Sigmoid colon (tissue), 7 donors: Measurements from ENCODE around the gene SAMD7. TPM values are rescaled to one million over a fixed set of nuclear protein-coding genes. Genes with fewer than 3 reads are reported as not detected.

Experiments used
- DNase-seq: peaks from one replicate; pipeline ENCODE4 v3.0.0-alpha.2; 2019
- H3K27ac ChIP-seq, 4 donors: fragments of 200-600 bp; sonication (generic); one replicate each; pipeline ENCODE4 v1.5.1; 2016 to 2019; ENCODE audit warnings: mild to moderate bottlenecking in 1 of 4
- H3K27me3 ChIP-seq, 3 donors: fragments of 200-600 bp; sonication (generic); one replicate each; pipeline ENCODE4 v1.5.1; 2019; ENCODE audit warnings: mild to moderate bottlenecking in 1 of 3
- H3K36me3 ChIP-seq, 4 donors: fragments of 200-600 bp; sonication (generic); one replicate each; pipeline ENCODE4 v1.5.1; 2016 to 2019
- H3K4me1 ChIP-seq, 4 donors: fragments of 200-600 bp; sonication (generic); one replicate each; pipeline ENCODE4 v1.5.1; 2017 to 2019
- H3K4me3 ChIP-seq, 4 donors: fragments of 200-600 bp; sonication (generic); one replicate each; pipeline ENCODE4 v1.5.1; 2017 to 2019; ENCODE audit warnings: mild to moderate bottlenecking in 2 of 4, moderate library complexity in 1 of 4
- H3K9me3 ChIP-seq, 4 donors: fragments of 200-600 bp in 3 of 4; sonication (generic) in 3 of 4; one replicate each; pipeline versions ENCODE4 v1.5.1 to v1.6.1; 2013 to 2019
- CTCF ChIP-seq, 4 experiments: fragments of 450-650 bp in 3 of 4; fragments of 200-600 bp in 1 of 4; IDR thresholded peaks; one replicate each; pipeline ENCODE4 v1.5.1; 2016 to 2019; ENCODE audit warnings: antibody characterized with exemption in 4 of 4, mild to moderate bottlenecking in 3 of 4, moderate library complexity in 2 of 4
- EP300 ChIP-seq, 4 donors: sonication (generic); formaldehyde crosslinking; IDR thresholded peaks; one replicate each; pipeline ENCODE4 v1.6.1; 2017; ENCODE audit warnings: antibody characterized with exemption in 4 of 4
- POLR2A ChIP-seq, 2 donors: fragments of 450-650 bp; IDR thresholded peaks; one replicate each; pipeline ENCODE4 v1.6.1; 2016; ENCODE audit warnings: antibody characterized with exemption in 2 of 2, mild to moderate bottlenecking in 2 of 2, moderate library complexity in 2 of 2
- POLR2AphosphoS5 ChIP-seq, 4 donors: sonication (generic); formaldehyde crosslinking; IDR thresholded peaks; one replicate each; pipeline ENCODE4 v1.6.1; 2017; ENCODE audit warnings: antibody characterized with exemption in 4 of 4
- WGBS, 2 donors: extraction: QIAGEN DNeasy Blood & Tissue Kit; methylation state at CpG; one replicate each; pipeline ENCODE4 v1.1.7; 2013; 5-methylcytosine and 5-hydroxymethylcytosine counted together
- intact Hi-C: fragments of 100-400 bp; cut with DNase I; formaldehyde crosslinking; loops from one replicate; pipeline ENCODE4 v1.15.1; 2023
- polyA plus RNA-seq, 3 donors: library from polyadenylated mRNA; stranded (reverse); fragments of 200-250 nt; gene quantifications; one replicate each; pipeline ENCODE4 v1.2.3, GENCODE V29; 2013
- total RNA-seq, 4 donors: library from RNA; depleted of rRNA; stranded (reverse); fragments of >200 nt; gene quantifications; one replicate each; pipeline ENCODE4 v1.1.0, GENCODE V29; 2016
- donor health status: healthy with polysubstance abuse.
- donor health status: Bipolar disorder and iron deficiency.
- donor health status: healthy.

SAMD7 gene
- total and polyA plus RNA-seq, 7 donors = not detected

- H3K27me3 ChIP-seq = no peaks in the 10 kb centered on the region
- DNase-seq = no peak
- no peak overlapping the region for H3K4me3 ChIP-seq
- intact Hi-C loops = no loop called here
- H3K36me3 ChIP-seq = no peaks in the 10 kb centered on the region
- no peak overlapping the region for H3K27ac ChIP-seq
- H3K9me3 ChIP-seq = no peaks in the 10 kb centered on the region
- 92 to 93% methylated on average over 7 of the region's 7 CpGs for WGBS, 2 donors
- TF ChIP-seq CTCF (IDR thresholded peaks at IDR 0.05) = no peak
- TF ChIP-seq POLR2A (IDR thresholded peaks at IDR 0.05) = no peak
- no peak for TF ChIP-seq POLR2AphosphoS5 (IDR thresholded peaks at IDR 0.05)
- no peak for TF ChIP-seq EP300 (IDR thresholded peaks at IDR 0.05)
- H3K4me1 ChIP-seq = peaks cover 0 to 2% (median 1%) of the 10 kb centered on the region in 4 donors
These were observed 19.5 kb upstream of the SAMD7 start for GRCh38 chr3:169891886-169892285.

- Histone ChIP-seq H3K27ac (no peak overlapping the region), H3K9me3 (no peaks in the 10 kb centered on the region), H3K4me1 (no peaks in the 10 kb centered on the region), H3K4me3 (no peak overlapping the region), H3K36me3 (no peaks in the 10 kb centered on the region), H3K27me3 (no peaks in the 10 kb centered on the region)
- DNase-seq = no peak
- intact Hi-C loops = no loop called here
- WGBS, 2 donors = 76 to 77% methylated on average over 7 of the region's 7 CpGs
- TF ChIP-seq POLR2AphosphoS5 (IDR thresholded peaks at IDR 0.05) (no peak), EP300 (IDR thresholded peaks at IDR 0.05) (no peak), CTCF (IDR thresholded peaks at IDR 0.05) (no peak), POLR2A (IDR thresholded peaks at IDR 0.05) (no peak)
These were observed 17.3 kb upstream of the SAMD7 start for GRCh38 chr3:169894110-169894509.

DNA sequence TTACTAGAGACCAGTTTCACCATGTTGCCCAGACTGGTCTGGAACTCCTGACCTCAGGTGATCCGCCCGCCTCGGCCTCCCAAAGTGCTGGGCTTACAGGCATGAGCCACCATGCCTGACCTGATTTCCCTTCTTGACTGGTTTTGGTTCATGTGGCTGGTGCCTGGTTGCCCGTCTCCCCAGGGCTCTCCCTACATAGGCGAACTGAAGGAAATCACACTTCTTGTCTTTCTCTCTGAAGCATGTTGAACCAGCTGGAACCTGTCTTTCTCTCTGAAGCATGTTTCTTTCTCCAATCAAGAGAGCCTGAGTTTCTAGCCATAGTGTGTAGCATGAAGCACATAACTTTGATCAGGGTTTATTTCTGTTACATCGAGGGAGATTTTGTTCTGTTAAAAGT lies 16.3 kb upstream of the SAMD7 start:
- Histone ChIP-seq H3K4me3 (no peak overlapping the region), H3K9me3 (no peaks in the 10 kb centered on the region), H3K27me3 (no peaks in the 10 kb centered on the region), H3K4me1 (no peaks in the 10 kb centered on the region), H3K27ac (no peak overlapping the region), H3K36me3 (no peaks in the 10 kb centered on the region)
- DNase-seq = no peak
- intact Hi-C loops = no loop called here
- TF ChIP-seq CTCF (IDR thresholded peaks at IDR 0.05) = no peak
- no peak for TF ChIP-seq POLR2A (IDR thresholded peaks at IDR 0.05)
- TF ChIP-seq EP300 (IDR thresholded peaks at IDR 0.05) = no peak
- TF ChIP-seq POLR2AphosphoS5 (IDR thresholded peaks at IDR 0.05) = no peak
- WGBS, 2 donors = 70 to 73% methylated on average over 6 of the region's 6 CpGs

- Histone ChIP-seq H3K4me3 (no peak overlapping the region), H3K9me3 (peaks cover 0 to 8% (median 3%) of the 10 kb centered on the region in 4 donors), H3K36me3 (no peaks in the 10 kb centered on the region), H3K27me3 (no peaks in the 10 kb centered on the region), H3K4me1 (no peaks in the 10 kb centered on the region), H3K27ac (no peak overlapping the region)
- intact Hi-C loops = no loop called here
- WGBS, 2 donors = 96 to 98% methylated on average over 1 of the region's 1 CpG
- DNase-seq = no peak
- no peak for TF ChIP-seq POLR2AphosphoS5 (IDR thresholded peaks at IDR 0.05)
- no peak for TF ChIP-seq POLR2A (IDR thresholded peaks at IDR 0.05)
- TF ChIP-seq EP300 (IDR thresholded peaks at IDR 0.05) = no peak
- TF ChIP-seq CTCF (IDR thresholded peaks at IDR 0.05) = no peak
These were observed 14.1 kb upstream of the SAMD7 start for GRCh38 chr3:169897284-169897683.

DNA sequence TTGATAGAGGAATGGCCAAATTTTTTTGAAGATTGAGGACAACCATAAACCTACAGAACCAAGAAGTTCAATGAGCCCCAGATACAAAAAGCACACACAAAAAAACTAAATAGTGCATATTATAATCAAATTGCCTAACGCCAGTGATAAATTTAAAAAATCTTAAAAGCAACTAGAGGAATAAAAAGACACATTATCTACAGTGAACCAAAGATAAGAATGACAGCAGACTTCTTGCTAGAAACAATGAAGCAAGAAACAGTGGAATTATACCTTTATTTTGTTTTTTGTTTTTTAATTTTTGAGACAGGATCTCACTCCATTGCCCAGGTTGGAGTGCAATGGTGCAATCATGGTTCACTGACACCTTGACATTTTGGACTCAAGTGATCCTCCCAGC lies 9.9 kb upstream of the SAMD7 start:
- Histone ChIP-seq H3K36me3 (no peaks in the 10 kb centered on the region), H3K4me3 (no peak overlapping the region), H3K9me3 (peaks cover 0 to 11% (median 3%) of the 10 kb centered on the region in 4 donors), H3K27ac (no peak overlapping the region), H3K4me1 (peaks cover 0 to 6% (median 0%) of the 10 kb centered on the region in 4 donors), H3K27me3 (no peaks in the 10 kb centered on the region)
- TF ChIP-seq POLR2A (IDR thresholded peaks at IDR 0.05) (no peak), EP300 (IDR thresholded peaks at IDR 0.05) (no peak), POLR2AphosphoS5 (IDR thresholded peaks at IDR 0.05) (no peak), CTCF (IDR thresholded peaks at IDR 0.05) (no peak)
- intact Hi-C loops = no loop called here
- no peak for DNase-seq
- WGBS, 2 donors = 92 to 99% methylated on average over 1 of the region's 1 CpG
